ENCODE measurements around the gene COX5A.
A peak's percentile ranks its signal among the peaks of the same experiment; 100 is the strongest.

The COX5A gene

GRCh38 chr15:74873036-74873755 is 64.7 kb downstream of the COX5A start, which contains the start of gene SCAMP2:
TSS of gene SCAMP2 (minus strand) at chr15:74873365. CDS start at chr15:74873255, 110 bp downstream.
- DNase-seq (ENCODE audit: low read depth, low spot score) = peak; percentile 86

- no peak for DNase-seq (ENCODE audit: low read depth, low spot score)
These were observed 65.2 kb downstream of the COX5A start for GRCh38 chr15:74872702-74873035.

GRCh38 chr15:74870436-74871215 is 67.2 kb downstream of the COX5A start:
- DNase-seq (ENCODE audit: low read depth, low spot score) = no peak
